NCI-H748 treated with DMSO at 0.1 percent for 48 hours (cell line): ENCODE results near the gene DMBT1.

Experiments
- DNase-seq: peaks from one replicate; lab custom pipeline; 2025; lab: John Stamatoyannopoulos, UW

Gene DMBT1

DNA sequence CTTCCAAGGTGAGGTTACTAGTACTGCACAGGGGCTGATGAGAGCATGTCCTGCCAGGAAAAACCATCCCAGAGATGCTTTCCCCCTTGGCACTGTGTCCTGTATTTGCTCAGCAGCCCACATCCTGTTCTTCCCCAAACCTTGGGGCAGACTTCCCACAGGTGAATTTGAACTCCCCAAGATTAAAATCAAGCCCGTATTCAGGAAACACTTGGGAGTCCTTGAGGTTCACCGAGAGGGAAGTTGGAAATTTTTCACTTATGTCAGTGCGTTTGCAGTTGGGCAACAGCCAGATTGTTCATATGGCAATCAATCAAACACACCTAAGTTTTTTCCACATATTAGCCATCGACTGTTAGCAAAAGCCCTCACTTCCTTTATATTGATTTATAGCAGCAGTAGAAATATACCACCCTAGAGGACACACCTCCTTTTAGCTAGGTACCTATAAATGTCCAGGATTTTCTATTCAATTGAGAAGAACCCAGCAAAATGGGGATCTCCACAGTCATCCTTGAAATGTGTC, at the start of gene DMBT1:
DMBT1 (plus strand) TSS at position 476 of the 526 bp plus-strand sequence; CDS start at position 493, 17 bp downstream.
- no peak for DNase-seq

DNA sequence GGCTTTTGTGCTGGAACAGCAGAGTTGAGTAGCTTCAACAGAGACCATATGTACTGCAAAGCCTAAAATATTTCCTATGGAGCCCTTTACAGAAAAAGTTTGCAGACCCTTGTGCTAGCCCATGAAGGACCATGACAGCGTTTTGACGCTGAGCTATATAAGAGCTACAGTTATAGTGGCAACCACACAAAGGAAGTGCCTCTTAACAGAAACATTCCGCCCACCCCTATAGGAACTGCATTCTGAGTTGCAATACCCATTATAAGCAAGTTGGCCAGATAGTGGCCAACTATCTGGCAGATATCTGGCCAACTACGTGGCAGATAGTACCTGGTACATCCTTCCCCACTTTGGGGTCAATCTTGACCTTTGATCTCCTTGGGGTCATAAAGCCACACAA, 47.5 kb upstream of the DMBT1 start:
- no peak for DNase-seq

DNA sequence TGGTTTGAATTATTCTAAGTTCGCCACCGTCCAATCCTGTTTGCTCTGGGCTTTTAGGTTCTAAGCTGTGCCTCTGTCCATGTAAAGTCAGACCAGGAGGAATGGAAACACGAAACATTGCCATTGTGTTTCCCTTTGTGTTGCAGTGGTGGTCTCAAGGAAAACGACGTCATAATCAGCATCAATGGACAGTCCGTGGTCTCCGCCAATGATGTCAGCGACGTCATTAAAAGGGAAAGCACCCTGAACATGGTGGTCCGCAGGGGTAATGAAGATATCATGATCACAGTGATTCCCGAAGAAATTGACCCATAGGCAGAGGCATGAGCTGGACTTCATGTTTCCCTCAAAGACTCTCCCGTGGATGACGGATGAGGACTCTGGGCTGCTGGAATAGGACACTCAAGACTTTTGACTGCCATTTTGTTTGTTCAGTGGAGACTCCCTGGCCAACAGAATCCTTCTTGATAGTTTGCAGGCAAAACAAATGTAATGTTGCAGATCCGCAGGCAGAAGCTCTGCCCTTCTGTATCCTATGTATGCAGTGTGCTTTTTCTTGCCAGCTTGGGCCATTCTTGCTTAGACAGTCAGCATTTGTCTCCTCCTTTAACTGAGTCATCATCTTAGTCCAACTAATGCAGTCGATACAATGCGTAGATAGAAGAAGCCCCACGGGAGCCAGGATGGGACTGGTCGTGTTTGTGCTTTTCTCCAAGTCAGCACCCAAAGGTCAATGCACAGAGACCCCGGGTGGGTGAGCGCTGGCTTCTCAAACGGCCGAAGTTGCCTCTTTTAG, 46.3 kb upstream of the DMBT1 start:
- no peak for DNase-seq

DNA sequence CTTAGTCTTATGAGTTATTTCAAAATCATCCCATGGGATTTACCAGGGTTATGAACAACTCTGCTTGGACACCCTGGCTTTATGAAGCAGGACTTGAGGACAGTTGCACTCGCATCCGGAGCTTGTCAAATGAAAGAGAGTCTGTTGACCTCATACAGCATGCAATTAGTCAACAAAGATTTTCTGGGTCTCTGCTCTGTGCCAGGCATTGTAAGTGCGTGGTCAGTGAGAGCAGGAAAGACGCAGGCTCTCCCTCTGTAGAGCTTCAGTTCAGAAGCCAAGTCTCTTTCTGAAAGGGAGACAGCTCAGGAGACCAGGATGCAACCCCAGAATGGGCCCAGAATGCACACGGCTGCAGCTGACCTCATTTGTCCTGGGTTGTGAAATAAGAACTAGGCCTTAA, 45.5 kb upstream of the DMBT1 start:
- no peak for DNase-seq

DNA sequence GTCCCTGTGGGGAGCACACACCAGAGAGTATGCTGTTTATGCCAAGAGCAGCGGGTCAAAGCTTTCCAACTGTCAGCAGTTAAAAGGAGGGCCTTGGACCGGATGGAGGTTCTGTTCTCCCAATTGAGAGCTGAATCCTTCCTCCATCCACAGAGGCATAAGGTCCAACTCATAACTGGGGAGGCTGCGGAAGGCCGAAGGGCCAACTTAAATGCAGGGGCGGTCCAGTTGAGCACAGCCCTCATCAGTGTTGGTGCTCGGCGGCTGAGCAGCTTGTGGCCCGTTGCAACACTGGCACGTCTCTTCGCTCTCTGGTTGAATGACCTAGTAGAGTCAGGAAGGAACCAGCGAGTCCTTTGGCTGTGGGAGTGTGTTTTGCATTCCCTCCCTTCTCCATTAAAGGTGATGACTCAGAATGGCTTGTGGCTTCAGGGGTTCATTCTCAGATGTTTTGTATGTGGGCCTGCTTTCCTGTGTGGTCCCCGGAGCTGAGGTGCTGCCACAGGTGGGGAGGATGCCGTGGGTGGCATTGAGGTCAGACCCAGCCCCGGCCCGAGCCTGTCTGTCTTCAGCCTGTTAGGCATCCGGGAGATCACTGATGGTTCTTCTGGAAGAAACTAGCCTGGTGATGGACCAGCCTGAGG, 44.8 kb upstream of the DMBT1 start:
- DNase-seq = no peak

DNA sequence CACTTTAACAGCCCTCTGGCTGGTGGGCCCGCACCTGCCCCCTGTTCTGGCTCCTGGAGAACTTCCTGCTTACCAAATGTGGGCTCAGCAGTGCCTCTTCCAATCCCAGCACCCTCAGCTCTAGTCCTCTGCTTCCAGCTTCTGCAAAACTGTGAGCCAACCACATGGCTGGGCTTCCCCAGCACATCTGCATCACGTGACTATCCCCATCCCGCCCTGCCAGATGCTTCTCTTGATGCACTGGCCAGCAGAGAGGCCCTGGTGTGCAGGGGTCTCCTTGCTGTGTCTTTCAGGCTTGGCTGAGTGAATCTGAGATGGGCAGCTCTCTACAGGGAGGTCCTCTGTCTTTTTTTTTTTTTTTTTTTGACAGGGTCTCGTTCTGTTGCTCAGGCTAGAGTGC, 43.8 kb upstream of the DMBT1 start:
- DNase-seq = no peak

DNA sequence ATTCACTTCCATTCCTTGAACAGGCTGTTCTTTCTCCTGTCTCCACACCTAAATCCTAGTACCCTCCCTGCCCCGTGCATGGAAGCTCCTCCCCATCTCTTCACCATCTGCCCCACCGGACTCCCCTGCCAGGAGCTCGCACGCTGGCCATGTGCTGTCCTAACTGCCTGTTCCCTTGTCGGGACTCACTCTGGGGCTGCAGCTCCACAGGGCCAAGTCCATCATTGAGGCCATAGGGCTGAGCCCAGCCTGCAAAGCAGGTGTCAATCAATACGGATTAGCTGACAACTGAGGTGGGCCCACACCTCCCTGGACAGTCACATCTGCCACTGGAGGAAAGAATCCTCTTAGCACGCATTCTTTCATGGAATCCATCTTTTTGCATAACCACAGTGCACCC, 41.4 kb upstream of the DMBT1 start:
- no peak for DNase-seq

DNA sequence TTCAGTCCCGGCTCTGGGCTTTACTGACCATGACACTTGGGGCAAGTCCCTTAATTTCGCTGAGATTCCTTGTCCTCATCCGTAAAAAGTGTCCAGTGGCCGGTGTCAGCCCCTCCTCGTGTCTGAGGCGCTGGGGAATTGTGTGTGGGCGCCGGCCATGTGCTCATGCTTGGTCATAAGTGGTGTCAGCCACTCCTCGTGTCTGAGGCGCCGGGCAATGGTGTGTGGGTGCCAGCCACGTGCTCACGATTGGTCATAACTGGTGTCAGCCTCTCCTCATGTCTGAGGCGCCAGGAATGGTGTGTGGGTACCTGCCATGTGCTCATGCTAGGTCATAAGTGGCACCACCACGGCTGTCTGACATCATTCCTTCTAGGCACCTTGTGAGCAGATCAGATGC, 40.7 kb upstream of the DMBT1 start:
- no peak for DNase-seq

DNA sequence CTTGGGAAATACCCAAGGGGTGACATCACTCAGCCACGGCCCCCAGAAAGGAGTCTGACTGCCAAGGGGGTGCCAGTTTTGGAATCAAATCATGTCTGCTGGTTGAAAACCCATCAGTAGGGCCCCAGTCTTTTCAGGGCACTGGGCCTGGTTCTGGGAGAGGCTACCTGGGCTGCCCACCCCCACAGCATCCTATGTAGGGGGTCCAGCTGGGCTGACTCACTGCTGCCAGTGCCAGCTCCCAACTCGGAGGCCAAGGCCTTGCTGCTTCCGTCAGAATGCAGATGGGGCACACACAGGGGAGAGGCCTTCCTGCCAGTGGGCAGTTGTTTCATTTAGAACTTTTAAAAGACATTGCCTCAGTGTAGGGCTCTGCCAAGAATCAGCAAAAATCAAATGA, 39.5 kb upstream of the DMBT1 start:
- DNase-seq = no peak

DNA sequence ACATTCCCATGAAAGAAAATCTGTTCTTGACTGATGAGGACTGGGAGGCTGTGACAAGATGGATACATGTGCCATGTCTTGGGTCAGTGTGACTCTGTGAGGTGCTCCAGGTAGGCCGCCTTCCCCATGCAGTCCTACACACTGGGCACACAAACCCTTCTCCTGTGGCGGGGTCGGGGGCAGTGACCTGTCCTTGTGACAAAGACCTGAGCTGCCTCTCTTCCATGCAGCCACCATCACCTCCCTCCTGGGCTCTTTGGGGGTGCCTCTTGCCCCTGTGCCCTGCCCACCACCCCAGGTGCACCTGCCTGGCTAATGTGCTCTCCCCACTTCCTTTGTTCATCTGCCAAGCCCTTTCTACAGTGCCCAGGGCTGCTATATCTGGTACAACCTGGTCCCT, 35.7 kb upstream of the DMBT1 start:
- DNase-seq = no peak

DNA sequence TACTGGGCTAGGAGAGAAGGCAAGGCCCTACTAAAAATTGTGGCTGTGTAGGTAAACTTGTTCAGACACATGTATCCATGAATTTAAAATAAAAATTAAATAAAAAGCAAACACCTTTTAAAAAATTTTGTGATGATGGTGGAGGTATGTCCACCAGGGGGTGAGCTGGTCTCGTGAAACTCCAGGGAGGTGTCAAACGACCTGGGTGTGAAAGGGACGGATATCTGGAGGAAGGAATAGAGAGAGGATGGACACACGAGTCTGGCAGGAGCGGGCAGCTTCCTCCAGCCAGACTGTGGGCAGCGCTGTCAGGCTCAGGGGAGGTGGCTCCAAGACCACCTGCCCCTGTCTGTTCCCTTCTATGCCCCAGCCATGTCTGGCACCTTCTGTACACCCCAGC, 34.8 kb upstream of the DMBT1 start:
- DNase-seq = no peak

DNA sequence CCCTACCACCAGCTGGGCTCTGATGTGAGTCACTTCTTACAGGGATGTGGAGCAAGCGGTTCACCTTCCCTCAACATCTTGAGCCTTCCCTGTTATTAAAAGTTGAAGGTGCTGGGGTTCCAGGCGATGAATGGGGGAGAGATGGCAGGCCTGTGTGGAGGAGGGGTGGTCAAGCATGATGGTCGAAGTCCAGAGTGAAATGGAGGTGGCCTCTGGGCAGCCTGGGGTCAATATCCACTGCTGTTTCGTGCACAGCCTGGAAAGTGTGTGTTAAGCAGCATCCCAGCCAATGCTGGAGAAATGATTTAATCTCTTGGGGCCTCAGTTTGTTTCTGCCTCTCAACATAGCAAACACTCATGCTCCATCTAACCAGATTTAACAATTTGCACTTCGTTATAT, 33.7 kb upstream of the DMBT1 start:
- no peak for DNase-seq

DNA sequence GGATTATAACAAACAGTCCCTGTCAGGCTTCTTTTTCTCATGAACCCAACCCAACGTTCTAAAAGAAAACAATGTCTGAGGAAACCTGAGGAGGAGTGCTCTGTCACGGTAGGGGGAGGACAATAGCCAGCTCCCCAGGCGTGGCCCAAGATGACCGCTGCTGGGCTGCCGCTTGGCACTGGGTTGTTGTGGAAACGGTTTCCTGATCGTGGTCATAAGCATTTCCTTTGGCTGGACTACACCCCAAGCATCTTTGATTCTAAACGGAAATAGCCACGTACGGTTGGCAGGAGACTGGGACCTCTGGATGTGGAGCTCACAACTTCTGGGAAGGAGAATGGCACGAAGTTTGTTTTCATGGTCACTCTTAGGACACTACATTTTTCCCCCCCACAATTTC, 30.4 kb upstream of the DMBT1 start:
- DNase-seq = no peak

DNA sequence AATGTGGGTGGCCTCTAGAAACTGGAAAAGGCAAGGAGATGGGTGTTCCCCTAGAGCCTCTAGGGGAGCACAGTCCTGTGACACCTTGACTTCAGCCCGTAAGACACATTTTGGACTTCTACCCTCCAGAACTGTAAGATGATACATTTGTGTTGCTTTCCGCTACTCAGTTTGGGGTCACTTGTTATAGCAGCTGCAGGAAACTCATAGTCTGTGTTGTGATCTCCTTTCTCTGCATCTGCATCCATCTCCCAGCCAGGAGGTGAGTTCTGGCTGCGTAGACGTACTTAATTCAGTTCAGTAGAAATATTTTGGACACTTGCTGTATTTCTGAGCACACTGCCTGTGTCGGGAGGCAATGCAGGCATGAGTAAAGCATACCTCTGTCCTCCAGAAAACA, 29.3 kb upstream of the DMBT1 start:
- no peak for DNase-seq

DNA sequence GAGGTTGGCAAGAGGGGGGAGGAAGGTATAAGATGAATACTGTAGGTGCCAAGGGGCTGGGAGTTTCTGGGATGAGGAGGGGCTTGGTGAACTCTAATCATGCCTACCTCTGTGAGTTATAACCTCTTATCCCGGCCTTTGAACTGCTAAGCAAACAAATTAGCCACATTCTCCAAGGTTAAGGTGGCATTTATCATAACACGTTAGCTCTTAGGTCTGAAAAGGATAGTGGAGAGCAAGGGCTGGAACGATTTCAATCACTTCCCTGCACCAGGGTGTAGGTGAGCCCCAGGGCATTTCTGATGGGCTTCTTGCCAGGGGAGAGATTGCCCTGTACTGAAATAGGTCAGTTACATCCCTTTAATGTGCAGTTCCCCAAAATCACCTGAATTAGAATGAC, 28.6 kb upstream of the DMBT1 start:
- DNase-seq = no peak

DNA sequence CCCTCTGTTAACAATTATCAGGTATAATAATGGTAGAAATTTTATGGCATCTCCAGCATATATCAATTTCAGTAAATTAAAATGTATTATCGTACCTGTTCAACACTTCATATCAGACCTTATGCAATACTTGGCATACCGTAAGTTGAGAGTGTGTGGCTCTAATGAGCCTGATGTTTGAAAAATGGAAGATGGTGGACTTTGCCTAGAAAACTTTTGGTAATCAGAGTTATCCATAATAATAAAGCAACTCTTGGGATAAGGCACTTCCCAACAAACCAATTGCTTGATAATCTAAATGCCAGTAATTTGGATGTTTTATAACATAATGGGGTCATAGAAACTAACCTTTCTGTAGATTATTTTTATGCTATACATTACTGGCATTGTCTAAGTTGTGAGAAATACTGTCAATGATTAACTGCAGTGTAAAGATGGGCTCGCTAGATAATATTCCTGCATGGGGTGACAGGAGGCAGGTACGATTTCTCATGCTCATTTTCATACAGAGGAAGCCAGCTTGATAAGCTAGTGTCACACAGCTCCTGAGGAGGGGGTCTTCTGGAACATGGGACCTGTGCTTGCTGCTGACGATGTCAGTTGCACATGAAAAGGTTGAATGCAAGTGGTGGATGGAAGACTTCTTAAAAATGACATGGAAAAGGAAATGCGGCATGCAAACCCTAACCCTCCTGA, 27.8 kb upstream of the DMBT1 start:
- DNase-seq = no peak

DNA sequence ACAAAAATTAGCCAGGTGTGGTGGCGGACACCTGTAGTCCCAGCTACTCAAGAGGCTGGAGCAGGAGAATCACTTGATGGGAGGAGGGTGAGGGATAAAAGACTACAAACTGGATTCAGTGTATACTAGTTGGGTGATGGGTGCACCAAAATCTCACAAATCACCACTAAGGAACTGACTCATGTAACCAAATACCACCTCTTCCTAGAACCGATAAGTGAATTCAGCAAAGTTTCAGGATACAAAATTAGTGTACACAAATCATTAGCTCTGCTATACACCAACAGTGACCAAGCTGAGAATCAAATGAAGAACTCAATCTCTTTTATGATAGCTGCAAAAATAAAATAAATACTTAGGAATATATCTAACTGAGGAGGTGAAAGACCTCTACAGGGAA, 23.0 kb upstream of the DMBT1 start:
- no peak for DNase-seq

DNA sequence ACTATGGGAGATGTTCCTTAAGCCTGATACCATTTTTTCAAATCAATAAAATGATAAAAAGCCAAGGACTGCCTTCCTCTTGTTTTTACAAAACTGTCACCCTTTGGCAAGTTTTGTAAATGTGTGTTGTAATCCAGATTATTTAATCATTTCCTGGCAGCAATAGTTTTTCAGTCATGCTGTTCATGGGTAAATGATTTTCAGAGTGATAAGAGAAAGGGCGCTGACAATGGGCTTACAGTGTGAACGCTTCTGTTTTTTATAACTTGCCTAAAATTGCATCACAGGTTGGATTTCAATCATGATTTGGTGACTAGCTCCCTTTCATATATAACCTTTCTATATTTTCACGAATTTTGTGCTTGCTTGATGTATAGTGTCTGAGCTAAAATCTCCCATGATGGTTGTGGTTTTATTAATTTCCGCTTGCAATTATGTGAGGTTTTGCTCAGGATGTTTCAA, 19.0 kb upstream of the DMBT1 start:
- DNase-seq = no peak

DNA sequence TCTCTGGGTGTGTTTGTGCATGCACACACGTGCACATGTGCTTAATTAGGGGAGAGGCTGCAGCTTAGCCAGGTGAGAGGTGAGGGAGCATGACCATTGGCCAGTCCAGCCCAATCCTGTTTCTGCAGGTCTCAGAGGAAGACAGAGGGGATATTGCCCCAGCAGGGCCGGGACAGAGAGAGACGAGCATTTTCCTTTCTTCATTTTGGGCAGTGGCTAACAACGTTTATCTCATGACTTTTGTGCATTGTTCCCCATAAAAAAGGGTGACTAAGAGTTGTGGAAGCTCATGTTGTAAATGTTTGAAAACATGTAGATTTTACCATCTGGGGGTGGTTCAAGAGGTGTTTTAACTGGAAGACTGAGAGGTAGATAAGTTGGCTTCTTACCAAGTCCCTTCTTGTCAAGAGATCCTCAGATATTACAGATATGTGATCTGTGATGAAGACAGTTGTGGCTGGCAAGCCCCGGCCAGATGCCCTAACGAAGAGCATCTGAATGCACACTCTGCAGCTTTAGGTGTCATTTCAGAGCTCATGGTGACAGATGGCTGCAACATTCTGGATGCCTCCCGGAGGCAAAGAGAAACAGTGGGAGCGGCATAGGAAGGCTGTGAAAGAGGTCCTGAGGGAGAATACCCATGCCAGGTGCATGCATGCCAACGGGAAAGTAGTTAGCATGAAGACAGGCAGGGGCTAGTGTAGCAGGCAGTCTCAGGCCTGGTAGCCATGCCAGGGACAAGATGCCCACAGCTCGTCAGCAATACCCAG, 16.7 kb upstream of the DMBT1 start:
- no peak for DNase-seq

DNA sequence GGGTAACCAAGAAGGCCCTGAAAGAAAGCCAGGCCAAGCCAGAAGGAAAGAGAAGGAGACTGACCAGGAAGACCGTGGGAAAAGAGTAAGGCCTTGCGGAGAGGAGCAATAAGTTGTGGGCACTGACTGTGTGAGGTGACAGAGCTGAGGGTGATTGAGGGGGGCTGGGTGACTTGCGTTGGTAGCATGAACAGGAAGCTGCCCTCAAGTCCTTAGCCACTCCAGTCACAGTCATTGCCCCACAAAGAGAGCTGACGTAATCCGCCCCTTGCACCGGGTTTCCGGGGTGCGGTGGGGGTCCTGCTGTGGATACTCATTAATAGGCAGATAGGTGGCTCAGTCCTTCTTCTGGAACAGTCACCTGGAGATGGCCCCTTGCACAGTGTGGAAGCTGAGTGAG, 16.1 kb upstream of the DMBT1 start:
- DNase-seq = no peak

DNA sequence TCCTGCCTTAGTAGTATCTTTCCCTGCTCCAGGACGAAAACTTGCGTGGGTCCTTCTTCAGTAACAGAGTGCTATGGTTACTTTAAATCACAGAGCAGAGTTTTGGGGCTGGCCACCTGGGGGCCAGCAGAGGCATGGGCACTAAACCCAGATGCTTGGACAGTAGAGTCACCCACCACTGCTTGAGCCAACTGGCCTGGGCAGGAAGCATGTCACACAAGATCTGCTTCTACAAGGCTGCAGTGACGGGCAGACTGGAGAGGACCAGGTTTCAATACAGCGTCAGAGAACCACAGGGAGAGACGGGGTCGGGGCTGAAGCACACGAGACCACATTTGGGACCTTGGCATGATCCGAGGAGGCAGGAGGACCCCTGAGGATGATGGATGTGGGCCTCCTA, 14.3 kb upstream of the DMBT1 start:
- no peak for DNase-seq

DNA sequence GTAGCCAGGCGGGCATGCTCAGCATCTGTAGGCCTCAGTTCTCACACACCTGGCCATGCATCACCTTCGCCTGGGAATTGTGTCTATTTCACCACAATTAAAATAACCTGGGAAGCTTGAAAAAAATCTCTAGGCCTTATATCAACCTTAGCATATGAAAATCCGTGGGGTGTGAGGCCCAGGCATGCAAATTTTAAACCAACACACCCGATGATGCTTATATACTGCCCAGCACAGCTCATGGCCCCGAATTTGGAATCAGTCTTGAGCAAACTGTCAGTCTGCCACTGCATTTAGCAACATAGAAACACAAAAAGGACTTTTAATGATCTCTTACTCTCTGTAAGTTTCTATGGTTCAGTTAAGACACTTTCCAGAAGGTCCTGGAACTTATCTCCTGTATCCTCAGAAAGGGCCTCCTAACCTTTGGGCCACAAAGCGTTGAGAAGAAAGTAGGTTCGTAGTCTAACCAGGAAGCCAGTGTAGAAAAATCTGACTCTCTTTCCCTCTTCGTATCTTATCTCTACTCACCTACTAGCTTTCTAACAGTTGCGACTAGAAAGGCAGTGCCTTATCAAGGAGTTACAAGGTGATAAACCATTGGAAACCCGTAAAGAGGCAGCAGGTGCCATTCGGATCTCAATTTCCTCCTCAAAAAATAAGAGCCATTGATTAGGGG, 12.0 kb upstream of the DMBT1 start:
- DNase-seq = no peak
